EL (cell line): ENCODE data around the gene MAPK8.

Source experiments
- DNase-seq: peaks from one replicate; pipeline ENCODE4 v3.0.0-alpha.2; 2016

Gene MAPK8

DNA sequence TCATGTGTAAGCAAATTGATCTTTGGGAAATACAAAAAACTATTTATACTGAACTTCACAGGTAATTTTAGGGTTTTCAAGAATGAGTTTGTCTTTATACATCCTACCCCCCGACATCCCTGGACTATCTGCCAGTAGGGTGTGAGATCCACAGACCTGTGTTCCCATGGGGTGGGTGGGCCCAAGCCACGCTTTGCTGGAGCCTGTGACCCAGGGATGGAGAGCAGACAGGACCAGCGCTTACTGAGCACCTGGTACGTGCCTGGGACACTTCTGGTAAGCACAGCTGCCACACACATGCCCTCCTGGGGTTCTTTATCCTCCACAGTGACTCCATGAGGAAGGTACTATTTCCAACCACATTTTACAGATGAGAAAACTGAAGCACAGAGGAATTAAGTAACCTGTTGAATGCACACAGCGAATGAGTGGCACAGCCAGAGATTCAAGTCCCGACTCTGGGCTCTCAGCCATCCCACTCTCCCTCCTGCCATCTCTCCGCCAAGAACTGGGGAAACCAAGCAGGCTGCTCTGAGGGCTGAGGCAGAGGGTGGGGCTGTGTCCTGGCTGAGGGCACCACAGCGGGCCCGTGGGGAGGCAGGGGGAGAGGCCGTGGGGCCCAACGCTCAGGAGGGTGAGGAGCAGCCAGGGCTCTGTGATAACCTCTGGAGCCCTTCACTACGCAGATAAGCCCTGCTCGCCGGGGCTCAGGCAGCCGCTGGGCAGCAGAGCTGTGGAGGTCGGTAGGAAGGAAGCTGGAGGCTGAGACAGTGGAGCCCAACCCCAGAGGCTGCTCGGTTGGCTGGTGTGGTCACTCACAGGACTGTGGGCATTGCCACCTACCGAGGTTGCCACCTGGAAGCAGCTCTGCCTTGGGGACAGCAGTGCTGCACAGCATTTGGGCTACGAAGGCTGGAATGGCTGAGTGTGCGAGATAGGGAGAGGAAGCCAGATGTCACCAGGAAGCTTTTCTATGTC, 174.2 kb downstream of the MAPK8 start:
- no peak for DNase-seq

DNA sequence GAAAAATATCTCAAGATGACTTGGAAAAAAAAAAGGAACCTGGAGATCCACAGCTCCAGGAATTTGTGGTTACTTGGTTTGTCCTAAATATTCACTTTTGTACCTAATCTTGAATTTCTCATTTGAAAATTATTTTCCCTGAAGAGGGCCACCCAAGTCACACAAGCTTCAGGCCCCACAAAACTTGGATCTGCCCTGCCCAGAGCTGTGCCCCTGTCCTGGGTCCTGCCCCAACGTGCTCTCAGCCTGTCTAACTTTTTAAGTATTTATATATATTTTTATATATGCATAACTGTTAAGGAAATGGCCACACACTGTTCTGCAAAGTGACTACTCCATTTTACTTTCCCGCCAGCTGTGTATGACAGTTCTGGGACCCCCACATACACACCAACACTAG, 174.9 kb downstream of the MAPK8 start:
- DNase-seq: no peak

DNA sequence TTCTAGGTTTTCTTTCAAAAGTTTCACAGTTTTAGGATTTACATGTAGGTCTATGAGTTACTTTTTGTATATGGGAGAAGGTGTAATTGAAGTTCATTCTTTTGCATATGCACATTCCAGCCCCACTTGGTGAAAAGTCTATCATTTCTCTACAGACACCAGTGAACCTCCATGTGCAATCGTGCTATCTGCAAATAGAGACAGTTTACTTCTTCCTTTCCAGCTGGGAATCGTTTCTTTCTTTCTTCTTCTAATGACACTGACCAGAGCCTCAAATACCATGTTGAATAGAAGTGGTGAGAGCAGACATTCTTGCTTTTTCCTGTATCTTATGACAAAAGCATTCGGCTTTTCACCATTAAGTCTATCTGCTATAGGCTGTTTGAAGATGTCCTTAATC, 175.7 kb downstream of the MAPK8 start:
- no peak for DNase-seq

DNA sequence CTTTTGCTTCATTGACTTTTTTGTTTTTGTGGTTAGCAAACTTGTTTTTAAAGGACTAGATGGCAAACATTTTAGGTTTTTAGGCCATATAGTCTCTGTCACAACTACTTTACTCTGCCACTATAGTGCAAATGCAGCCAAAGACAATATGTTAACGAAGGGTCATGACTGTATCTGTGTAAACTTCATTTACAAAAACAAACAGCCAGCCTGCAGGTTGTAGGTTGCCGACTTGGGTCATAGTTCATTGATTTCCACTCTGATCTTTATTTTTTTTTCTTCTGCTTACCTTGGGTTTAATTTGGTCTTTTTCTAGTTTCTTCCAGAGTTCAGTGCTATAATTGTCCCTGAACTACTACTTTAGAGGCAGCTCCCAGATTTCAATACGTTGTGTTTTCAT, 178.4 kb downstream of the MAPK8 start:
- DNase-seq: no peak

DNA sequence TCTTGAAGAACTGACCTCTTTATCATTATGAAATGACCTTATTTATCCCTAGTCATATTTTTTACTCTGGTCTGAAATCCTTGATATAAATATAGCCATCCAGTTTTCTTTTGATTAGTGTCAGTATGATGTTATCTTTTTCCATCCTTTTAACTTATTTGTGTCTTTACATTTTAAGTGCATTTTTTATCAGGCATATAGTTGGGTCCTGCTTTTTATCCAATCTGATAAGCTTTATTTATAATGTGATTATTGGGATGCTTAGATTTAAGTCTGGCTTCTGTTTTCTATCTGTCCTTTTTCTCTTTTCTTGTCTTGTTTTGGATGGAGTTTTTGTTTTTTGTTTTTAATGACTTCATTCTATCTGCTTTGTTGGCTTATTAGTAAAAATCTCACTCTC, 179.2 kb downstream of the MAPK8 start:
- DNase-seq: no peak

DNA sequence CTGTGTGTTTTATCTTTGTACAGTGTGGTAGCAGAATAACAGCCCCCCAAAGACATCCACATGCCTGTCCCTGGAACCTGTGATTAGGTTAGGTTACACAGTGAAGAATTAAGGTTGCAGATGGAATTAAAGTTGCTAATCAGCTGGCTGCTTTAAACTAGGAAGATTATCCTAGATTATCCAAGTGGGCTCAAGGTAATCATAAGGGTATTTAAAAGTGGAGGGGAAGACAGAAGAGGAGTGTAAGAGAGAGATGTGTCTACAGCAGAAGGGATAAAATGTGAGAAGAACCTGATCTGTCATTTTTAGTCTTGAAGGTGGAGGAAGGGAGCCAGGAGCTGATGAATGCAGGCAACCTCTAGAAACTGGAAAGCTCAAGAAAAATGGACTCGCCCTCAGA, 180.8 kb downstream of the MAPK8 start:
- DNase-seq: no peak
